GM19099 (cell line): Measurements from ENCODE around the gene GDPD1.

ENCODE experiments used
- POLR2A ChIP-seq: IDR thresholded peaks from 3 replicates; pipeline ENCODE4 v1.6.1; 2011; ENCODE audit warnings: low read depth; ENCODE audit not compliant: insufficient read length; ENCODE audit errors: extremely low read depth

The GDPD1 gene

DNA sequence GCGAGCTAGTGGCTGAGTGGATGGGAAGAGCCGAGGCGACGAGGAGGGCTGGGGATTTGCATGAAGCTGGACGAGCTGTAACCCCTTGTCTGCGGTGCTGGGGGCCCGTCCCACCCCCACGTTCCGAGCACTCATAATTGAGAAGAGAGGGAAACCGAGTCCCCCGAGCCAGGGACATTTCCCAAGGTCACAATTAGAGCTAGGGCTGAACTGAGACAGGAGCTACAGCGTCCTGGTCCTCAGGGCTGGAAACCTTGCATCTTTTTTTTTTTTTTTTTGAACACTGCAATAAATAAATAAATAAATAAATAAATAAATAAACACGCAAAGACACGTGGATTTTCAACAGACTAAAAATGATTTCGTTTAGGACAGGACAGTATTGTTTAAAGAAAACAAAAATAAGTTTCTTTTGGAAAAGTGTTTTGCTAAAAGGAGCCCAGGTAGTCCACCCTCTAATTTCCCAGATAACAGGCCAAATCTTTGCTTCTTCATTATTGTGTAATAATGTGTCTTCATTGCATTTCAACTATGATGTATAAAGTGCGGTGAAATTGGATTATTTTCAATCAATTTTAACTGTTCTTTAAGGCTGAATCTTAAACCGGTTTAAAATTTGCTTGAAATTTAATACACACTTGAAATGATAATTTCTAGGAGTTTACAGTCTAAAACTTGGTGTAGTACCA, 992 bp downstream of the GDPD1 start:
- no peak for TF ChIP-seq POLR2A

DNA sequence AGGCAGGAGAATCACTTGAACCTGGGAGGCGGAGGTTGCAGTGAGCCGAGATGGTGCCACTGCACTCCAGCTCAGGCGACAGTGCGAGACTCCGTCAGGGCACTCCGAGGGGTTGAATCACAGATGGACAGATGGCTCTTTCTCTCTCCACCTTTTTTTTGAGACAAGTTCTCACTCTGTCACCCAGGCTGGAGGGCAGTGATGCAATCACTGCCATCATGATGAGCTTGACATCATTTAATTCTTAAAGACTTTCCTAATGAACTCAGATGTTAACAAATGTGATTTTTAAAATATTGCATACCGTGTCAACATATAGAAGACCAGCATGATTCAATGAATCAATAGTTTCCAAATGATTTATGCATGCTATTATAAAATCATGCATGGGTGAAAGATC, 3.5 kb downstream of the GDPD1 start:
- TF ChIP-seq POLR2A = no peak

DNA sequence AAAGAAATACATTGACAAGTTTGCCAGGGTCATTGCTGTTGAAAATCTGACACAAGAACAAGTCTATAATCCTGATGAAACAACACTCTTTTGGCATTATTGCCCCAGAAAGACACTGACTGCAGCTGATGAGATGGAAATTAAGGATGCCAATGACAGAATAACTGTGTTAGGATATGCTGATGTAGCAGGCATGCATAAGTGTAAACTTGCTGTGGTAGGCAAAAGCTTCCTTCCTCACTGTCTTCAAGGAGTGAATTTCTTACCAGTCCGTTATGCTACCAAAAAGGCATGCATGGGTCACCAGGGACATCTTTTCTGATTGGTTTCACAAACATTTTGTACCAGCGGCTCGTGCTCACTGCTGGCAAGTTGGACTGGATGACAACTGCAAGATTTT, 10.5 kb downstream of the GDPD1 start:
- TF ChIP-seq POLR2A = no peak

DNA sequence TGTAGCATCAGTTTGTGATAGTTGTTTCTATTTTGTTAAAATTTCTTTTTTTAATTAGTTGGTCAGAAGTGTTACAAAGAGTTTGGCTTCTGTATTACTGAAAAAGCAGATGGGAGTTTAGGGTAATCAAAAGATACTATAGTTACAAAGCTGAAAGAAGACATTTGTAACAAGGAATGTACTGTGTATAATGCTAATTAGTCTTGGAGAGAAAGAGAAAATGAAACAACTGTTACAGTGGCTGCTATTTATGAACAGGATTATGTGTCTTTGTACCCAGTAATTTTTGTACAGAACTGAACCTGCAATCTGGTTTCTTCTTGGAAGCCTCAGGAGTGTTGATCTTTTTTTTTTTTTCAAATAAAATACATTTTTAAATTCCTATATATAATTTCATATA, 14.3 kb downstream of the GDPD1 start:
- TF ChIP-seq POLR2A = no peak

DNA sequence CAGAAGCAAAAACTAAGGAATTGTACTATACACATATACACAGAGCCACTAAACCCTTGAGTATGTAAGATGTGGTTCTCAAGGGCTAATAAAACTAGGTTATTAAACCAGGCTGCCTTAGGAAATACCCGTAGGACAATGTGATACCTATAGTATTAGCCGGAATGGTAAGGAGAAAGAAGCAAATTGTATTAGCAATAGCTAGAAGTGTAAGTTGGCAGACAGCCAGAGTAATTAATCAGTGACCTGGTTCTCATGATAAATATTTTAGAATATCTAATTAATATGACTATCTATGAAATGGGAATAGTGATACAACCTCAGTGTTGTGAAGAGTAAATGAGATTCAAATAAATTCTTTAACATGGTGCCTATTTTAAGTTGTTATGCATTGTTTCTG, 18.6 kb downstream of the GDPD1 start:
- no peak for TF ChIP-seq POLR2A

DNA sequence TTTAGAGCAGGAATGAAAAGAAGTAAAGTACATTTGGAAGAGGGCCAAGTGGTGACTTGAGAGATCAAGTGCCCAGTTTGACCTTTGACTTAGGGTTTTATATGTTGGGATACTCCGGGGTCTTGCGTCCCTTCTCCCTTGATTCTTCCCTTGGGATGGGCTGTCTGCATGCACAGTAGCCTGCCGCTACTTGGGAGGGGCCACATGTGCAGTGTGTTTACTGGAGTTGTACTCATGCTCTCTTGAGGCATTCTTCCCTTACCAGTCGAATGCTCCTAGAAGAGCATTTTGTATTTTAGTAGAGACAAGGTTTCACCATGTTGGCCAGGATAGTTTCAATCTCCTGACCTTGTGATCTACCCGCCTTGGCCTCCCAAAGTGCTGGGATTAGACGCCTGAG, 23.8 kb downstream of the GDPD1 start:
- no peak for TF ChIP-seq POLR2A

DNA sequence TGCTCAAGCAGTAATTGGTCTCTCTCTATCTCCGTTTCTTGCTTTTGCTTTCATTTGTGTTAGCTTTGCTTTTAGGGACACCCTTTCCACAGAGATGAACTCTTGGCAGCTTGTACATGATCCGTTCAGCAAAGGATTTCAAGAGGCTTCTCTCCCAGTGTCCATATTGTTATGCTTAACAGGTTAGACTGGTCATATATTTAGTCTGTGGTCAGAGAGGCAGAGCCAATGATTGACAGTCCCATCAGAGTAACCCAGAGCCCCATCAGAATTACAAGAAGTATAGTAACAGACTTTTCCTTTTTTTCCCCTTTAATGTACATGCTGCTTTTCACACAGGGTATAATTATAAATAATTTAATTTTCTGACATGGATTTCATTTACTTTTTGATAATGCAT, 34.4 kb downstream of the GDPD1 start:
- no peak for TF ChIP-seq POLR2A

DNA sequence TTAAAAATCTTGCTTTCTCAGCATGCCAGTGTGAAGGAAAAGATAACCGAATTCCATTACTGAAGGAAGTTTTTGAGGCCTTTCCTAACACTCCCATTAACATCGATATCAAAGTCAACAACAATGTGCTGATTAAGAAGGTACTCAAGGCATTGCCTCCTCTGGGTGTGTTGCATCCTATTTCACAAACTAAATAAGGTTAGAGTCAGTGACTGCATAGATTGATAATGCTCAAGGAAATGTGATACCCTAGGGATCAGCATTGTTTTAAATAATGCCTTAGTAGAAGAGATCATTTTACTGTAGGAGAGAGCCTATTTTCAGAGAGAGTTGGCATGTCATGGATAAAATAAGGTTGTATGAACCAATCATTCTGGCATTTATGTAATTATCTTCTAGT, 36.8 kb downstream of the GDPD1 start:
- no peak for TF ChIP-seq POLR2A

DNA sequence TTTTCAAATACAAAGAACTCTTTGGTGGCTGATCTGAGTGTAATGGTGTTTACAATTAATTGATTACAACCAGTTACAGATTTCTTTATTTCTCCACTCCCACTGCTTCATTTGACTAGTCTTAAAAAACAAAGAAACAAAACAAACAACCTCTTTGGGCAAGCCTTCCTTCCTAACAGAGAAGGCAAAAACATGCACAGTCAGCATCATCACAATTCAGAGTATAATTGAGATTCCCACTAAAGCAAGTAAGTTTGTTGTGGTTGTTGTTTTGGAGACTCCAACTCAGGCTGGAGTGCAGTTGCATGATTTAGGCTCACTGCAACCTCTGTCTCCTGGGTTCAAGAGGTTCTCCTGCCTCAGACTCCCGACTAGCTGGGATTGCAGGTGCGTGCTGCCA, 40.4 kb downstream of the GDPD1 start:
- TF ChIP-seq POLR2A = no peak

DNA sequence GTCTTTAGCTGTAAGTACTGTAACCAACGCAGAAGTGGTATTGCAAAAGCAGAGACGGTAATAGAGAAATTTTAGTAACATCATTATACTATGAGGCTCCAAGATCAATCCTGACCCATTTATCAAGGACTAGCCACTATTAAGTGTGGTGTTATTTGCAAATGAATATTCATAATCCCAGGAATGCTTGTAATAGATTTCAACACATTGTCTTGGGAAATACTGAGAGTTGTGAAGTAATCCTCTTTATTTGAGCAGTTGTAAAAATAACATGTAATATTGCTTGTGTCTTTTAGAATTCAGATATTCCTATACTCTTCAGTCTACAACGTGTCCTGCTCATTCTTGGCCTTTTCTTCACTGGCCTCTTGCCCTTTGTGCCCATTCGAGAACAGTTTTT, 46.4 kb downstream of the GDPD1 start:
- no peak for TF ChIP-seq POLR2A

DNA sequence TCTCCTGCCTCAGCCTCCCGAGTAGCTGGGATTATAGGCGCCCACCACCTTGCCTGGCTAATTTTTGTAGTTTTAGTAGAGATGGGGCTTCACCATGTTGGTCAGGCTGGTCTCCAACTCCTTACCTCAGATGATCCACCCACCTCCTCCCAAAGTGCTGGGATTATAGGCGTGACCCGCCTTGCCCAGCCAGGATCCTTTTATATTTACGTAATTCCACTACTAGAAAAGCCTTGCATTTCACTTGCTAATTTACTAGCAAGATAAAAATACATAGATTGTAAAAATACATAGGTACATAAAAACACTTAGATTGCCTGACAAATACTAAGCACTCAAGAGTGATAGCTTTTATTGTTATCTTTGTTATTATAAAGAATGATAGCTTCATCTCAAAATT, 47.5 kb downstream of the GDPD1 start:
- TF ChIP-seq POLR2A = no peak

DNA sequence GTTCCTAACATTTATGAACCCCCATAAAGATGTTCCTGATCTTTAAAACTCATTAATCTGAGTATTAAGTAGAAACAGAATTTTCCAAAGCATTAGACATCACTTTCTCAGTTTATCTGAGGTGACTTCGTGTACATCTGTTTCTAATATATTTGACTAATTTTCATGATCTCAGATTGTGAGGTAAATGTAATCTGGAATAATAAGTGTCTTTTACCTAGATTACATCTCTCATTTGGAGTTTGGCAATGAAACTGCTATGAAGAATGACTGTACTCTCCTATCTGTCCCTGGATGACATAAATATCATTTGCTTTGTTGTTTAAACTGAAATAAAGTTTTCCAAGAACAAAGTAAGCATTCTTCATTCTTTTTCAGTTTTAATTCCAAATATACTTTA, 55.3 kb downstream of the GDPD1 start:
- no peak for TF ChIP-seq POLR2A

DNA sequence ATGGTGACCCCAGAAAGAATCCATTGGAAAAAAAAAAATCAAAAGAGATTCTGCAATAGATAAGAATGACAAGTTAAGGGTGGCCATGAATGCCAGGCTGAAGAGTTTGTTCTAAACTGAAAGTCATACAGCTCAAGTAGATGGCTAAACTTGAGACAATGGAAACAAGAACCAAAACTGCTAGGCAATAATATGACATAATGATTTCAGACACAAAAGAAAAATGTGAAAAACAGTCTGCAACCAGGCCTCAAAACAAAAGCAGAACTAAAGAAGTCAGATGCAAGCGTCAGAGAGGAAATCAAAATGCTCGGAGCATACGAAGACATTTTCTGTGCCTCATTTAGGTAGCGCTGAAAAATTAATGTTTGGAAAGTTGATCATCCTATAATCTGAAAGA, 56.7 kb downstream of the GDPD1 start:
- TF ChIP-seq POLR2A = no peak

DNA sequence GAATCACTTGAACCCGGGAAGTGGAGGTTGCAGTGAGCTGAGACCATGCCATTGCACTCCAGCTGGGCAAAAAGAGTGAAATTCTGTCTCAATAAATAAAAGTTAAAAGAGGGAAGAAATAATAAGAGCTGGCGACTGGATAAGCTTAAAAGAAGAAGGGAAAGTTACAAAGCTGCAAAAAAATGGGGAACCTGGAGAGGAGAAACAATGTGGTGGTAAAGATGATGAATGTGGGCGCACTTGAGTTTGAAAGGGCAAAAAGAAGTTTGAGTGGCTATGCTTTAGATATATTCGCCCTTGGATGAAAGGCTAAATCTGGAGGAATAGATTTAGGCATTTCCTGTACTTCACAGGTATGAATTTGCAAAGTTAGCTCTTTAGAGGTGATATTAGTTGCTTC, 58.1 kb downstream of the GDPD1 start:
- no peak for TF ChIP-seq POLR2A

DNA sequence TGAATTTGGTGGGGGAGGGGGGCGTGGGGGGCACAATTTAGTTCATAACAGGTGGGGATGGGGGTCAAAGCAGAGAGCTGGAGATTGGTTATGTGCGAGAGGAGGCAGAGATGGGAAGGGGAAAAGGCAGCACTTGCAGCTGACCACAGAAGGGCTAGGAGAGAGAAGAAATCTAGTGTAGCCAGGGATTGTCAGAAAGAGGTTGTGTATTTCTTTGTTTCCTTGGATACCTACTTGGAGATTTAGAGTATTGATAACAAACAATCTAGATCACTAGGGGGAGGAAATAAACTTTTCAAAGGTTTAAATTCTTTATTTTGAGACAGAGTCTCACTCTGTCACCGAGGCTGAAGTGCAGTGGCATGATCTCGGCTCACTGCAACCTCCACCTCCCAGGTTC, 64.0 kb downstream of the GDPD1 start:
- no peak for TF ChIP-seq POLR2A

DNA sequence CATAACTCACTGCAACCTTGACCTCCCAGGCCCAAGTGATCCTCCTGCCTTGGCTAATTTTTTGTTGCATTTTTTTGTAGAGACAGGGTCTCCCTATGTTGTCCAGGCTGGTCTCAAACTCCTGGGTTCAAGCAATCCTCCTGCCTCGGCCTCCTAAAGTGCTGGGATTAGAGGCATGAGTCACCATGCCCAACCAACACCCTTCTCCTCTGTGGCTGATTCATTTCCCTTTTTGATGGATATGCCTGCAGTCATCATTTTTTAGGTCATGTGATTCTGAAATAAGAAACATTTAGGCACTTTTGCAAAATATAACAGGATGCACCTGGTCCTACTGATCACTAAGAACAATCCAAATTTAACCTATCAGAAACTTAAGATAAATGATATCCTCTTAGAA, 67.1 kb downstream of the GDPD1 start:
- no peak for TF ChIP-seq POLR2A

DNA sequence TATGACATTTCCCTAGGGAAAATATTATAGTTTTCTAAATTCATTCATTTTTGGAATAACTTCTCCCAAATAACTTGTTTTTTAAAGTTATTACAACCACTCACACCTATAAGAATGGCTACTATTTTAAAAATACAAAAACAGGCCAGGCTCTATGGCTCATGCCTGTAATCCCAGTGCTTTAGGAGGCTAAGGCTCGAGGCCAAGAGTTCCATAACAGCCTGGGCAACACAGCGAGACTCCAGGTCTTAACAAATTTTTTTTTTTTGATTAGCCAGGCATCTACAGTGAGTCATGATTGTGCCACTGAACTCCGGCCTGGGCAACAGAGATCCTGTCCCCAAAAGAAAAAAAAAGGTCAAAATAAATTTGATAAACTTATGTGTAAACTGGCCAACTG, 67.6 kb downstream of the GDPD1 start:
- no peak for TF ChIP-seq POLR2A
